Heart left ventricle (tissue), 13 donors: ENCODE data around the gene SEMA5B.

Source experiments
- CTCF ChIP-seq, 12 donors: fragments of 200-600 bp; sonication (generic) in 4 of 12; IDR thresholded peaks; one replicate each; pipeline versions ENCODE4 v1.5.0 to v1.8.0; 2018 to 2022; ENCODE audit warnings: antibody characterized with exemption in 12 of 12, mild to moderate bottlenecking in 5 of 12
- POLR2A ChIP-seq, 2 donors: fragments of 450-650 bp; IDR thresholded peaks; one replicate each; pipeline ENCODE4 v1.6.1; 2017; ENCODE audit warnings: antibody characterized with exemption in 2 of 2, mild to moderate bottlenecking in 2 of 2, moderate library complexity in 2 of 2
- donor health status: ischemic (EF 13 %, LVEDD 7.1; RV severe dilation, severe dysfunction).
- donor health status: DM: no; HTN: yes; CAD: no.
- donor health status: DM: no; HTN: no; CAD: no.
- donor health status: ischemic (EF 25% LVEDD 6.9; RV normal size, moderate dysfunction).
- donor health status: ischemic (EF 25% LVEDD 5.7; RV mildly dilated, moderate dysfunction).
- donor health status: ischemic (EF 35%, LVEDD 5.7; RV mildly dilated, moderate dysfunction).
- donor health status: nonischemic (EF 11% LVEDD 7.7; RV severe dilation, severe dysfunction).
- donor health status: DM: yes; HTN: yes; CAD: no.
- donor health status: PGD.
- donor health status: ischemic (EF 29% LVEDD 5.4; RV normal size, mild dysfunction).
- donor health status: nonischemic (EF 23%, LVEDD 6.1; RV moderate dilation, normal function).

GRCh38 chr3:122975924-122976293 is 51.7 kb downstream of the SEMA5B start:
- TF ChIP-seq CTCF (IDR thresholded peaks at IDR 0.05) (no peak), POLR2A (IDR thresholded peaks at IDR 0.05) (no peak)
